MM.1S (cell line): ENCODE measurements around the gene MYOC.

Experiments
- DNase-seq: peaks from one replicate; pipeline ENCODE4 v3.0.0-alpha.2; 2015
- H2AFZ ChIP-seq: fragments of 300-600 bp; sonication (generic); 2 replicates; pipeline ENCODE4 v1.6.0; 2016; ENCODE audit warnings: antibody characterized with exemption, low read length
- H3F3A ChIP-seq: fragments of 300-600 bp; sonication (generic); 2 replicates; pipeline ENCODE4 v1.6.1; 2016; ENCODE audit warnings: mild to moderate bottlenecking, antibody characterized with exemption, low read length, moderate library complexity, mixed read lengths; ENCODE audit not compliant: insufficient read depth
- H3K27ac ChIP-seq: fragments of 300-600 bp; sonication (generic); 2 replicates; pipeline ENCODE4 v1.5.1; 2016; ENCODE audit warnings: mild to moderate bottlenecking, low read length
- H3K27me3 ChIP-seq: fragments of 300-600 bp; sonication (generic); replicated peaks from 2 replicates; pipeline ENCODE4 v1.6.0; 2016; ENCODE audit warnings: low read length; ENCODE audit not compliant: insufficient read depth
- H3K36me3 ChIP-seq: fragments of 300-600 bp; sonication (generic); replicated peaks from 2 replicates; pipeline ENCODE4 v1.6.1; 2016; ENCODE audit warnings: mild to moderate bottlenecking, low read length, mixed read lengths; ENCODE audit not compliant: insufficient read depth
- H3K4me1 ChIP-seq: fragments of 300-600 bp; sonication (generic); 2 replicates; pipeline ENCODE4 v1.6.1; 2016; ENCODE audit warnings: low read length, mixed read lengths
- H3K4me2 ChIP-seq: fragments of 300-600 bp; sonication (generic); 2 replicates; pipeline ENCODE4 v1.6.0; 2016; ENCODE audit warnings: low read depth, low read length
- H3K4me3 ChIP-seq: fragments of 300-600 bp; sonication (generic); 2 replicates; pipeline ENCODE4 v1.5.1; 2016; ENCODE audit warnings: low read length, mixed read lengths
- H3K79me2 ChIP-seq: fragments of 300-600 bp; sonication (generic); 2 replicates; pipeline ENCODE4 v1.6.1; 2016; ENCODE audit warnings: mixed run types, low read length, mixed read lengths
- H3K9ac ChIP-seq: fragments of 300-600 bp; sonication (generic); 2 replicates; pipeline ENCODE4 v1.6.1; 2016; ENCODE audit warnings: low read length, mixed read lengths
- H3K9me2 ChIP-seq: fragments of 300-600 bp; sonication (generic); replicated peaks from 2 replicates; pipeline ENCODE4 v1.6.1; 2016; ENCODE audit warnings: mild to moderate bottlenecking, low read length, mixed read lengths; ENCODE audit not compliant: insufficient read depth
- H3K9me3 ChIP-seq: fragments of 300-600 bp; sonication (generic); replicated peaks from 2 replicates; pipeline ENCODE4 v1.6.1; 2016; ENCODE audit warnings: mild to moderate bottlenecking, low read length, mixed read lengths; ENCODE audit not compliant: insufficient read depth
- H4K20me1 ChIP-seq: fragments of 300-600 bp; sonication (generic); 2 replicates; pipeline ENCODE4 v1.6.1; 2016; ENCODE audit warnings: mild to moderate bottlenecking, low read length, moderate library complexity, mixed read lengths; ENCODE audit not compliant: insufficient read depth
- CTCF ChIP-seq: fragments of 300-600 bp; sonication (generic); IDR thresholded peaks from 2 replicates; pipeline ENCODE4 v1.5.1; 2016; ENCODE audit warnings: antibody characterized with exemption, low read length, mixed read lengths
- EZH2 ChIP-seq: fragments of 300-600 bp; sonication (generic); optimal IDR thresholded peaks from 2 replicates; pipeline ENCODE3; 2017; ENCODE audit warnings: low read depth, mild to moderate bottlenecking, antibody characterized with exemption, low read length, mixed read lengths
- EZH2phosphoT487 ChIP-seq: fragments of 300-600 bp; sonication (generic); IDR thresholded peaks from 2 replicates; pipeline ENCODE4 v1.6.1; 2018; ENCODE audit warnings: antibody characterized with exemption, low read length

MYOC gene

GRCh38 chr1:171595324-171595723 is 57.2 kb downstream of the MYOC start:
- H3K79me2 ChIP-seq, result no peaks in the 10 kb centered on the region
- H3K4me3 ChIP-seq, result no peak overlapping the region
- H3K27ac ChIP-seq, result no peak overlapping the region
- no peaks in the 10 kb centered on the region for H3K4me1 ChIP-seq
- H3K9me2 ChIP-seq, result no peaks in the 10 kb centered on the region
- H3K9ac ChIP-seq, result no peak overlapping the region
- no peaks in the 10 kb centered on the region for H3F3A ChIP-seq
- DNase-seq, result no peak
- peaks cover 12% of the 10 kb centered on the region; the same call in 1 of the 2 replicates for H3K36me3 ChIP-seq
- H2AFZ ChIP-seq, result no peak overlapping the region
- no peaks in the 10 kb centered on the region for H3K27me3 ChIP-seq
- TF ChIP-seq EZH2 (no peak), CTCF (no peak), EZH2phosphoT487 (no peak)
- no peaks in the 10 kb centered on the region for H3K9me3 ChIP-seq
- H3K4me2 ChIP-seq, result no peak overlapping the region
- no peaks in the 10 kb centered on the region for H4K20me1 ChIP-seq

- no peak overlapping the region for H3K9ac ChIP-seq
- no peak overlapping the region for H3K4me2 ChIP-seq
- H3K27me3 ChIP-seq, result no peaks in the 10 kb centered on the region
- H3K9me3 ChIP-seq, result no peaks in the 10 kb centered on the region
- H3K4me1 ChIP-seq, result no peaks in the 10 kb centered on the region
- no peaks in the 10 kb centered on the region for H3F3A ChIP-seq
- H3K9me2 ChIP-seq, result no peaks in the 10 kb centered on the region
- H2AFZ ChIP-seq, result no peak overlapping the region
- no peak overlapping the region for H3K4me3 ChIP-seq
- H4K20me1 ChIP-seq, result no peaks in the 10 kb centered on the region
- DNase-seq, result no peak
- no peaks in the 10 kb centered on the region for H3K79me2 ChIP-seq
- peaks cover 41% of the 10 kb centered on the region; the same call in 1 of the 2 replicates for H3K36me3 ChIP-seq
- TF ChIP-seq CTCF, result no peak
- no peak for TF ChIP-seq EZH2
- TF ChIP-seq EZH2phosphoT487, result no peak
- H3K27ac ChIP-seq, result no peak overlapping the region
These were observed 62.5 kb downstream of the MYOC start for GRCh38 chr1:171590022-171590421.

GRCh38 chr1:171588230-171588629 is 64.3 kb downstream of the MYOC start:
- H3K27me3 ChIP-seq, result no peaks in the 10 kb centered on the region
- no peak overlapping the region for H3K9ac ChIP-seq
- no peaks in the 10 kb centered on the region for H3K79me2 ChIP-seq
- no peak overlapping the region for H3K4me2 ChIP-seq
- no peak for TF ChIP-seq EZH2phosphoT487
- TF ChIP-seq CTCF, result no peak
- no peak for TF ChIP-seq EZH2
- DNase-seq, result no peak
- H2AFZ ChIP-seq, result no peak overlapping the region
- H3K9me2 ChIP-seq, result no peaks in the 10 kb centered on the region
- no peaks in the 10 kb centered on the region for H4K20me1 ChIP-seq
- no peak overlapping the region for H3K4me3 ChIP-seq
- no peak overlapping the region for H3K27ac ChIP-seq
- no peaks in the 10 kb centered on the region for H3K9me3 ChIP-seq
- H3K36me3 ChIP-seq, result peaks cover 46% of the 10 kb centered on the region
- H3K4me1 ChIP-seq, result no peaks in the 10 kb centered on the region
- H3F3A ChIP-seq, result no peaks in the 10 kb centered on the region; the same call in 1 of the 2 replicates
